SIG-M5 (cell line): ENCODE data around the gene SUZ12.
"Not testable (repeated sequence)": the region's sequence is repeated elsewhere in the genome, so short reads cannot be mapped to it uniquely, and the experiment has no call there.

Source experiments
- DNase-seq: peaks from one replicate; lab custom pipeline; 2025; lab: John Stamatoyannopoulos, UW

Gene SUZ12

DNA sequence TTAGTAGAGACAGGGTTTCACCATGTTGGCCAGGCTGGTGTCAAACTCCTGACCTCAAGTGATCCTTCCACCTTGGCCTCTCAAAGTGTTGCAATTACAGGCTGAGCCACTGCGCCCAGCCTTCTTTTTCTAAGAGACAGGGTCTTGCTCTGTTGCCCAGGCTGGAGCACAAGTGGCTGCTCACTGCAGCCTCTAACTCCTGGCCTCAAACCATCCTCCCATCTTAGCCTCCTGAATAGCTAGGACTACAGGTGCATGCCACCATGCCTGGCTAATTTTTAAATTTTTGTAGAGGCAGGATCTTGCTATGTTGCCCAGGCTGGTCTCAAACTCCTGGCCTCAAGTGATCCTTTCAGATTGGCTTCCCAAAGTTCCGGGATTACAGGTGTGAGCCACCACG is 15.1 kb downstream of the SUZ12 start:
- not testable (repeated sequence) for DNase-seq

DNA sequence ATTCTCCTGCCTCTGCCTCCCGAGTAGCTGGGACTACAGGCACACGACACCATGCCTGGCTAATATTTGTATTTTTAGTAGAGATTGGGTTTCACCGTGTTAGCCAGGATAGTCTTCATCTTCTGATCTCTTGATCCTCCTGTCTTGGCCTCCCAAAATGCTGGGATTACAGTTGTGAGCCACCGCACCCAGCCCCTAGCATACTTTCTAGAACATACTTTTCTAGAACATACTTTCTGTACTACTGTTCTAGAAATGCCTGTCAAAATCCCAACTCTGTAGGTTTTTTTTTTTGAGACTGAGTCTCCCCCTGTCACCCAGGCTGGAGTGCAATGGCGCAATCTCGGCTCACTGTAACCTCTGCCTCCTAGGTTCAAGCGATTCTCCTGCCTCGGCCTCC is 27.3 kb downstream of the SUZ12 start:
- not testable (repeated sequence) for DNase-seq

DNA sequence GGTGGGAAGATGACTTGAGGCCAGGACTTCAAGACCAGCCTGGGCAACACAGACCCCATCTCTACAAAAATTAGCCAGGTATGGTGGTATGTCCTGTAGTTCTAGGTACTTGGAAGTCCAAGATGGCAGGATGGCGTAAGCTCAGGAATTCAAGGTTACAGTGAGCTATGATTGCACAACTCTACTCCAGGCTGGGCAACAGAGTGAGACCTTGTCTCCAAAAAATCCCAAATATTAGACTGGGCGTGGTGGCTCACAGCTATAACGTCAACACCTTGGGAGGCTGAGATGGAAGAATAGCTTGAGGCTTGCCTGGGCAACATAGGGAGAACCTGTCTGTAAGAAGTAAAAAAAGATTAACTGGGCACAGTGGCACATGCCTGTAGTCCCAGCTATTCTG is 30.8 kb downstream of the SUZ12 start:
- DNase-seq = no peak

DNA sequence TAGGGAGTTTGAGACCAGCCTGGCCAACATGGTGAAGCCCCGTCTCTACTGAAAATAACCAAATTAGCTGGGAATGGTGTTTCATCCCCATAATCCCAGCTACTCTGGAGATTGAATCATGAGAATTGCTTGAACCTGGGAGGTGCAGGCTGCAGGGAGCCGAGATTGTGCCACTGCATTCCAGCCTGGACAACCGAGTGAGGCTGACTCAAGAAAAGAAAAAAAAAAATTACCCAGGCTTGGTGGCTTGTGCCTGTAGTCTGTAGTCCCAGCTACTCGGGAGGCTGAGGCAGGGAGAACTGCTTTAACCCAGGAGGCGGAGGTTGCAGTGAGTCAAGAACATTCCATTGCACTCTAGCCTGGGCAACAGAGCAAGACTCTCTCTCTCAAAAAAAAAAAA is 33.6 kb downstream of the SUZ12 start:
- DNase-seq = not testable (repeated sequence)

DNA sequence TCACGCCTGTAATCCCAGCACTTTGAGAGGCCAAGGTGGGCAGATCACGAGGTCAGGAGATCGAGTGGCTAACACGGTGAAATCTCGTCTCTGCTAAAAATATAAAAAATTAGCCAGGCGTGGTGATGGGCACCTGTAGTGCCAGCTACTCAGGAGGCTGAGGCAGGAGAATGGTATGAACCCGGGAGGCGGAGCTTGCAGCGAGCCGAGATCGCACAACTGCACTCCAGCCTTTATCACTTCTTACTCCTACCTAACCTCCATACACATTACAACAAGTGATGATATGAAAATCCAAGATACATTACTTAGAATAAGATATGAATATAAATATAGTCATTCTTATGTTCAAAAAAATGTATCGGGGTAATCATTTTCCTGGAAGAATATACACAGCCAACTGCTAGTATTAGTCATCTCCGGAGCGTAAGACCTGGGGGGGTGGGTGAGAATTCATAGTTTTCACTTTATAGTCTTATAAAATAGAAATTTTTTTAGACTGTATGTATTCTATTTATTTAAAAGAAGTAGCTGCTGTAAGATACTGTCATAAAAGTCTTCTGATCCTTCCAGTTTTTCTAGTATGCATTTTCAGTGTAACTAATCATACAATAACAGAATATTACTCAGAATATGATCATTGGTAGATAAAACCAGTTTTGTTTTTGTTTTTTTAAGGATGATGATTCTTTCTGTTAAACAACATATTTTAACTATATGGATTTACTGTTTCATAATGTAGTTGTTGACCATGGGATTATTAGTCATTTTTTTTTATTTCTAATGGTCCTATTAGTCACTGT is 37.7 kb downstream of the SUZ12 start:
- DNase-seq = not testable (repeated sequence)

DNA sequence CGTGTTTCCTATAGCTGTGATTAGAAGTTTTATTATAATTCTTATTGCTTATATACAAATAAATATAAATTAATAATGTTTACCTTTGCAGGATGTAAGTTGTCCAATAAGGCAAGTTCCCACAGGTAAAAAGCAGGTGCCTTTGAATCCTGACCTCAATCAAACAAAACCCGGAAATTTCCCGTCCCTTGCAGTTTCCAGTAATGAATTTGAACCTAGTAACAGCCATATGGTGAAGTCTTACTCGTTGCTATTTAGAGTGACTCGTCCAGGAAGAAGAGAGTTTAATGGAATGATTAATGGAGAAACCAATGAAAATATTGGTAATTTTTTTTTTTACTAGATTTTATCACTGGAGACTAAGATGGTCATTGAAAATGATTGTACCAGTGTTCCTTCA is 38.6 kb downstream of the SUZ12 start:
- not testable (repeated sequence) for DNase-seq

DNA sequence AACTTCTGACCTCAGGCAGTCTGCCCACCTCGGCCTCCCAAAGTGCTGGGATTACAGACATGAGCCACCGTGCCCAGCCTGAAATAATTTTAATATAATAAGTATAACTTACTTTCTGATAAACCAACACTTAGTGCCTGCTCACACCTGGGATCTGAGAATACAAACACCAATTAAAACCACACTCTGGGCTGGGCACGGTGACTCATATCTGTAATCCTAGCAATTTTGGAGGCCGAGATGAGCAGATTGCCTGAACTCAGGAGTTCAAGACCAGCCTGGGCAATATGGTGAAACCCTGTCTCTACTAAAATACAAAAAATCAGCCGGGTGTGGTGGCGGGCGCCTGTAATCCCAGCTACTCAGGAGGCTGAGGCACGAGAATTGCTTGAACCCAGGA is 55.0 kb downstream of the SUZ12 start:
- DNase-seq = not testable (repeated sequence)

DNA sequence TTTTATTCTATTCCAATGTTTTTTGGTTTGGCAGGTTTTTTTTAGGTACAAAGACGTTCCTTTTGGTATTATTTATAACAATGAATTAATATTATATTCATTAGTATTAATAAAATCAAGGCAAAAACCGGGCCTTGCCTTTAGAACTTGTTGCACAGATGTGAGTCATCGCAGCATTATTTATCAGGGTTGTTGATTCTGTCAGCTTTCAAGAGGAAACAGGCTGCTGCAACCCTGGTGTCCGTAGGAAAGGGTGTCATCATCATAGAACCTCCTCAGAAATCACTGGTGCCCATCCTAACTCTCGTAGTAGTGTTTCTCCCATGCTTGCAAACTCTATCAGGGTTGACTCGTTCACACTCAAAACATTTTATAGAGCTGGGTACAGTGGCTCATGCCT is 60.2 kb downstream of the SUZ12 start:
- DNase-seq = no peak

DNA sequence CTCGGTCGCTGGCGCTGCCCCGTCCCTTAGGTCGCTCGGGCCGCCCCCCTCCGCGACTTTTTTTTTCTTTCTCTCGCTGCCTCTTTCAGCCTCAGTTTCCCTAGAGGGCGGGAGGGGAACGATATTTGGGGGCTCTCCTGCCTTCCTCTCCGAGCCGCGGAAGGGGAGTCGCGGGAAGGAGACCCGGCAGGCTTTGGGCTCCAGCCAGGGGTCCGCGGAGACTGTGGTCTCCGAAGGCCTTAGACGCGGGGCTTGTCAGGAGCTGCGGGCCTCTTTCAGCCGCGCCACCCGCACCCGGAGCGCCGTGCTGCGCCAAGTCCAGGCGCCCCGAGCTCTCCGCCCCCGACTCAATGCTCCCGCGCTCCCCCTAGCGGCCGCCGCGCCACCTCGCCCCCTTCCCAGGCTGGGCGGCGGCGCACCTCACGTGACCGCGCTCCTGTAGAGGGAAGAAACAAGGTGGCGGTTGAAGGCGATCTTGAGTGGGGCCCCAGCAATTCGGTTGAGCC is 70.2 kb downstream of the SUZ12 start, which contains the start of gene LRRC37B:
TSS of gene LRRC37B (plus strand) at position 427 of the 506 bp plus-strand sequence. CDS start 14,010 bp downstream, outside the sequence.
- DNase-seq = peak; percentile 30

DNA sequence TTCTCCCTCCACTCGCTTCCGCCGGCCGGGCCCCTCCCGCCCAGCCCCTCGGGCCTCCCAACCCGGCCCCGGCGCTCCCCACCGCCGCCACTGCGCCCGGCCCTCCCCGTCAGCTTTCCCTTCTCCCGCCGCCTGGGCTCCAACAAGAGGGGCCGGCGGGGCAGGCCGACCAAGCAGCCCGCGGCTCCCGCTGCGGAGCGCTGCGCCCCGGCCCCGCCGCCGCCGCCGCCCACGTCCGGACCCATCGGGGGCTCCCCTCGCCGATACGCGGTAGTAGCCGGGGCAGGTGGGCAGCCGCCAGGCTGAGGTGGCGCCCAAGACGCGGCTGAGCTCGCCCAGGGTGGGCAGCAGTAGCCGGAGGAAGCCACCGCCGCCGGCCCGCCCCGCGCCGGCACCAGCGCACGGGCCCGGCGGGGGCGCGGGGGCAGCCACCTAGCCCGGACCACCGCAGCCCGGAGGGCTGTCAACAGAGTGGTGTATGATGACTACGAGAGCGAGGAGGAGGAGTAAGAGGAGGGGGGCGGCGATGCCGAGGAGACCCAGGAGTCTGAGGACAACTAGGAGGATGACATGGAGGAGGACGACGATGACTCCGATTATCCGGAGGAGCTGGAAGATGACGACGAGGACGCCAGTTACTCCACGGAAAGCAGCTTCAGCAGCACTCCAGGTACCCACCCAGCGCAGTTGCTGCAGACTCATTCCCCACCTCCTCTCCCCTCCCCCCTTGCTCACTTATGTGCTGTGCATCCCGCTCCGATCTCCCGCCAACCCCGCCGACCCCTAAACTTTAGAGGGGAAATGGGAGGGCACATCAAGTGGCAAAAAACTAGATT is 70.9 kb downstream of the SUZ12 start:
- DNase-seq = no peak

DNA sequence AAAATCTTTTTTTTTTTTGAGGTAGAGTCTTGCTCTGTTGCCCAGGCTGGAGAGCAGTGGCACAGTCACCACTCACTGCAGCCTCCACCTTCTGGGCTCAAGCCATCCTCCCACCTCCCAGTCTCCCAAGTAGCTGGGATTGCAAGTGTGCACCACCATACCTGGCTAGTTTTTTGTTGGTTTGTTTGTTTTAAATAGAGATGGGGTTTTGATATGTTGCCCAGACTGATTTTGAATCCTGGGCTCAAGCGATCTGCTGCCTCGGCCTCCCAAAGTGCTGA is 72.4 kb downstream of the SUZ12 start:
- DNase-seq = no peak

DNA sequence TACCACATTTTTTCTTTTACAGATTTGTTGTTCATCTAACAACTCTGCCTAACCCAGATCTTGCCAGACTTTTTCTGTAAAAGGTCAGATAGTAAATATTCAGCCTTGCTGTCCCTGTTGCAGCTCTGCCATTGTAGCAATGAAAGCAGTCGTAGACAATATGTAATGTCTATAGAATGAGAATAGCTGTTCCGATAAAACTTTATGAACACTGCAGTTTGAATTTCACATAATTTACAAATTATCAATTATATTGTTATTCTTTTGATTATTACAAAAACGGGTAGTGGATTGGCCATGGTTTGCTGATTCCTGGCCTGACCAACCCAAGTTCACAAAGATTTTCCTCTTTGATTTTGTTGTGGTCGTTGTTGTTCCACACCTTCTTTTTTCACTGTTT is 73.3 kb downstream of the SUZ12 start:
- DNase-seq = no peak

DNA sequence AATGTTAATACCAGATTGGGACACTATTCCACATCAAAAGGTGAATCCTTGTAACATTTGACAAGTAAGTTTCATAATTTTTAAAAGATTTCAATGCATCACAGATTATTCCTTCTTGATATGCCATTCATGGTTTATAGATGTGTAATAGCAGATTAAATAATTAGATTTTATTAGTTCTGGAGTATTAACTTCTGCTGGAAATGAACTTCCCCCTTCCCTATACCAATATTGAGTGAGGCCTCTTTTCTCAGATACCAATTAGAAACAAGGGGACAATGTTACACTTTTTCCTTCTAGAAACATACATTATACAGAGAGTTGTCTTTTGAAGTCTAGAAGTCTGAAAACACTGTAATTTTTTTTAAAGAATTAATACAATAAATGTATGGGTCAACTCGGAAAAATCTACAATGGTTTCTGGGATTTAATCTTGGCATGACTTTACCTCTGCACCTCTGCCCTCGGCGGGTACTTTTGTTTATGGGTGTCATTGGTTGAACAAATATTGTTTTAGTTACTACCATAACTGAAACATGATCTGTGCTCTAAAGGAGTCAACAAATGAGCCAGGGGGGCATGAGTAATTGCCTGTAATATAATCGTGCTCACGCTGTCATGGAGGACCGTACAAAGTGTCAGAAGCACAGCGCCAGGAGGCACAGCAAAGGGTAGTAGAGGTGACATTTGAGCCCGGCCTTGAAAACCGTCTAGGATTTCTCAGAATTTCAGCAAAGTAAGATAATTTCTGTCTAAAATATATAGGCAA is 78.6 kb downstream of the SUZ12 start:
- no peak for DNase-seq

DNA sequence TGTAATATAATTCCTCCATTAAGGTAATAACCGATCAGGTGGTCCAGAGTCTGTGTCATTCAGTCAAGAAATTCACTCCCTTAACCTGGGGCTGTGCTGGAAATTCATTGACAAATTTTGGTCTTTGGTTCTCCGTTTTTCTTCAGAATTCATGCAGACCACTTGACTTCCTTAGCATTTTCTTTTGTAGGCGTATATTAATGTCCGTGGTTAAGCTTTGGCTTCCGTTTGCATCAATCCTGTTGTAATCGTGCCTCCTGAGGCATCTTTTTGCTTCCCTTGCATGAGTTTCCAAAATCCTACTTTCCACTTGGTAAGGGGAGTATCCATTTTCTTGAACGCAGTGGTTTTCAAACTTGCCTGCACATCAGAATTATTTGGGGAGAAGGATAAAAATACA is 79.4 kb downstream of the SUZ12 start:
- DNase-seq = no peak

DNA sequence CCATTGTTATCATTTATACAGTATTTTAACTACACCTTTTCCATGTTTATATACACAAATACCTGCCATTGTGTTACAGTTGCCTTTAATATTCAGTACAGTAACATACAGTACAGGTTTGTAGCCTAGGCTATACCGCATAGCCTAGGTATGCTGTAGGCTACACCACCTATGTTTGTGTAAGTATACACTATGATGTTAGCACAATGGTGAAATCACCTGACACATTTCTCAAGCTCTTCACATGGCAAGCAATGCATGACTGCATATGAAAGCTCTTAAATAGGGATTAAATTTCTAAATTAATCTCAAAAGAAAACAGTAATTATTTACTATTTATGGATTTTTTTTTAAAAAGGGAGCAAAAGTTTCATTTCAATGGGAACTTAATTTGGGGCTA is 82.4 kb downstream of the SUZ12 start:
- DNase-seq = no peak

DNA sequence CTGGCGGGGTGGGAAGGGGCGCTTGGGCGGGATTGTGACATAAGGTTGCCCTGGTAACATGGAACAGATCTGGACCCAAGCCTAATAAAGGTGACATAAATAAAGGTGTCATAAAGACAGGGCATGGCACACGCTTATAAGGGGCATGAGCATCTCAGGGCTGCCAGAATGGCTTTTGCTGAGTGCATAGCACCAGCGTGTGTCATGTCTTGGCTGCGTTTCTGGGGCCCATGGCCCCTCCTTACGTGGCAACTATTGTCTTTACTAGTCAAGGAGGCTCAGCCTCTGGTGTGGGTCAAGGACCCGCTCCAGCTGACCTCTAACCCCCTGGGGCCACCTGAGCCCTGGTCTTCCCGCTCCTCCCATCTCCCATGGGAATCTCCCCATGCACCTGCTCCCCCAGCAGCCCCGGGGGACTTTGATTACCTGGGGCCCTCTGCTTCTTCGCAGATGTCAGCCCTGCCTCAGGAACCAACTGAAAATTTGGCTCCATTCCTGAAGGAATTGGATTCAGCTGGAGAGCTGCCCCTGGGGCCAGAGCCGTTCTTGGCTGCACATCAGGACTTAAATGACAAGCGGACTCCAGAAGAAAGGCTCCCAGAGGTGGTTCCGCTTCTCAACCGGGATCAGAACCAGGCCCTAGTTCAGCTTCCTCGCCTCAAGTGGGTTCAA is 84.3 kb downstream of the SUZ12 start:
- DNase-seq = no peak

DNA sequence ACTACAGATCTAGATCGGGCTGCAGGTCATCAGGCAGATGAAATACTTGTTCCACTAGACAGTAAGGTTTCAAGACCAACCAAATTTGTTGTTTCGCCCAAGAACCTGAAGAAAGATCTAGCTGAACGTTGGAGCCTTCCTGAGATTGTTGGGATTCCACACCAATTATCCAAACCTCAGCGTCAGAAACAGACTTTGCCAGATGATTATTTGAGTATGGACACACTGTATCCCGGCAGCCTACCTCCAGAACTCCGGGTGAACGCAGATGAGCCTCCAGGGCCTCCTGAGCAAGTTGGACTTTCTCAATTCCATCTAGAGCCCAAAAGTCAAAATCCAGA is 84.8 kb downstream of the SUZ12 start:
- DNase-seq = no peak

DNA sequence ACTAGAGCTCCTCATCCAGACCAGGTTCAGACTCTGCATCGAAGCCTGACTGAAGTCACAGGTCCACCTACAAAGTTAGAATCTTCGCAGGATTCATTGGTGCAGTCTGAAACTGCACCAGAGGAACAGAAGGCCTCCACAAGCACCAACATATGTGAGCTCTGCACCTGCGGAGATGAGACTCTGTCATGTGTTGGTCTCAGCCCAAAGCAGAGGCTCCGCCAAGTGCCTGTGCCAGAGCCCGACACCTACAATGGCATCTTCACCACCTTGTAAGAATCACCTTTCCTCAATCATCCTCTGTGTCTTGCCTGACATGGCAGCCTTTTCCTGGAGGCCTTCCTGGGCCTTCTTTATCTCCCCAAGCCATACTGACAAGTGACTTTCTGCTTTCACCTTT is 85.7 kb downstream of the SUZ12 start:
- DNase-seq = not testable (repeated sequence)

DNA sequence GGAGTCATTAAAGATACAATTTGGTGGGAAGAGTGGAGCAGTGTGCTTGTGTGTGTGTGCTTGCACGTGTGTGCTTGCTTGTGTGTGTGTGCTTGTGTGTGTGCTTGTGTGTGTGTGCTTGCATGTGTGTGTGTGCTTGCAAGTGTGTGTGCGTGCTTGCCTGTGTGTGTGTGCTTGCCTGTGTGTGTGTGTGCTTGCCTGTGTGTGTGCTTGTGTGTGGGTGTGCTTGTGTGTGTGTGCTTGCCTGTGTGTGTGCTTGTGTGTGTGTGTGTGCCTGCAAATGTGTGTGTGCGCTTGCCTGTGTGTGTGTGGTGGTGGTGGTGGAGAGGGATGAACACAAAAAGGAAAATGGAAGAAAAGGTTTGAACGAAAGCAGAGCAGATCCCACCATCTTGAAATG is 90.5 kb downstream of the SUZ12 start:
- not testable (repeated sequence) for DNase-seq

DNA sequence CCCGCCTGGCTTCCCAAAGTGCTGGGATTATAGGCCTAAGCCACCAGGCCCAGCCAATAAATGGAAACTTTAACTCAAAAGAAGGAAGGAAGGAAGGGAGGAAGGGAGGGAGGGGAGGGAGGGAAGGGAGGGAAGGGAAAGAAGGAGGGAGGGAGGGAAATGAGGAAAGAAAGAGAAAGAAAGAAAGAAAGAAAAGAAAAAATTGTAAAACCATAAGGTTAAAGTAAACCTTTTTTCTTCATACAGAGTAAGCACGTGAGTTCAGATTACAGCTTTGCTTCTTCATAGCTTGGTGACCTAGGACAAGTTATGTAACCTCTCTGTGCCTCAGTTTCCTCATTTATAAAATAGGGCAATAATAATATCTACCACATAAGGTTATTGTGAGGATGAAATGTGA is 96.4 kb downstream of the SUZ12 start:
- DNase-seq = no peak

DNA sequence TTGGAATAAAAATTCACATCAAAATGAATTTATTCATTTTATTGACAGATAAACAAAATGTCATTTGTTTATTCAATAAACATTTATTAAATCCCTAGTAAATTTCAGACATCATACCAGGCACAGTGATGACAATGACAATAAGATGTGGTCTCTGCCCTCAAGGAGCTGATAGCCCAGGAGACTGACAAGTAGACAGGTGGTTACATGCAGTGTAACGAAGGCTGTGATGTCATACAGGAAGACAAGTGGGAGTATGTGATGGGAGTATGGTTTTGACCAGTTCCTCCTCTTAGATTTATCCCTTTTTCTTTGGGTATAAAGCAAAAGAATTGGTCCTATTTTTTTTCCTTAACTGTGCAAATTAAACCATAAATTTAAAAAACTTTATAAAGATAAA is 97.0 kb downstream of the SUZ12 start:
- not testable (repeated sequence) for DNase-seq

DNA sequence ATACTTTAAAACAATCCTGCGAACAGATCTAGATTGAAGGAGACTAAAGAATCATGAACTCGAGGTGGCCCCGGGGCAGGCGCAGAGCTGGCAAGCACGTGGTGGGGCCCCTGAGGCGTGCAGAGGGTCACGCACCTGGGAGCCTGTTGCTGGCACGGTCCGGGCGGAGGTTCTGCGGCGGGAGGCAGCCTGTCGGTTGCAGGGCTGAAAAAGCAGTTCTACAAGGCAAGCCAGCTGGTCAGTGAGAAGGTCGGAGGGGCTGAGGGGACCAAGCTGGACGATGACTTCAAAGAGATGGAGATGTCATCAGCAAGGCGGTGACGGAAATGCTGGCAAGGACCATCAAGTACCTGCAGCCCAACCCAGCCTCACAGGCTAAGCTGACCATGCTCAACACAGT is 103.4 kb downstream of the SUZ12 start:
- not testable (repeated sequence) for DNase-seq
